Mesothelial cell of epicardium (in vitro differentiated cells): ENCODE measurements around the gene LOXL1. TPM values are rescaled to one million over a fixed set of nuclear protein-coding genes. Genes with fewer than 3 reads are reported as not detected.
A peak's percentile ranks its signal among the peaks of the same experiment; 100 is the strongest.

Source experiments
- DNase-seq, 2 experiments: peaks; one replicate each; pipeline ENCODE4 v3.0.0; 2021; ENCODE audit warnings: low spot score in 2 of 2; ENCODE audit not compliant: unreplicated experiment in 2 of 2
- H3K27ac Mint-ChIP-seq: 2 replicates; pipeline ENCODE4 v1.8.0; 2021; ENCODE audit warnings: mixed read lengths
- H3K27me3 Mint-ChIP-seq: 2 replicates; pipeline ENCODE4 v1.8.0; 2021; ENCODE audit warnings: low read depth, mixed read lengths
- H3K36me3 Mint-ChIP-seq: 2 replicates; pipeline ENCODE4 v1.8.0; 2021; ENCODE audit warnings: mixed read lengths
- H3K4me1 Mint-ChIP-seq: 2 replicates; pipeline ENCODE4 v1.8.0; 2021; ENCODE audit warnings: mixed read lengths
- H3K4me3 Mint-ChIP-seq: 2 replicates; pipeline ENCODE4 v1.8.0; 2021; ENCODE audit warnings: mild to moderate bottlenecking, moderate library complexity, mixed read lengths
- H3K9me3 Mint-ChIP-seq: 2 replicates; pipeline ENCODE4 v1.8.0; 2021; ENCODE audit warnings: mixed read lengths
- CTCF ChIP-seq: fragments of 200-600 bp; sonication (generic); IDR thresholded peaks from one replicate; pipeline ENCODE4 v1.5.0; 2021; ENCODE audit warnings: antibody characterized with exemption; ENCODE audit not compliant: unreplicated experiment
- total RNA-seq: library from RNA; stranded (reverse); gene quantifications from 3 replicates; pipeline ENCODE4 v1.2.1, GENCODE V29; 2021

The LOXL1 gene
- total RNA-seq, 1 donor from 2014 or later, result 62.9 TPM

- H3K9me3 Mint-ChIP-seq, result no peaks in the 10 kb centered on the region
- peak; percentile 48 to 78 for DNase-seq
- H3K27ac Mint-ChIP-seq, result no peak overlapping the region
- peaks cover 53% of the 10 kb centered on the region for H3K4me1 Mint-ChIP-seq
- no peaks in the 10 kb centered on the region for H3K27me3 Mint-ChIP-seq
- TF ChIP-seq CTCF, result peak; percentile 55
- H3K4me3 Mint-ChIP-seq, result peak overlapping the region; percentile 71
- H3K36me3 Mint-ChIP-seq, result no peaks in the 10 kb centered on the region
Measured at GRCh38 chr15:73927476-73928240, 1.4 kb downstream of the LOXL1 start.

GRCh38 chr15:73928241-73928579, 1.9 kb downstream of the LOXL1 start:
- no peak for TF ChIP-seq CTCF
- Mint-ChIP-seq H3K36me3 (no peaks in the 10 kb centered on the region), H3K27me3 (no peaks in the 10 kb centered on the region), H3K9me3 (no peaks in the 10 kb centered on the region), H3K27ac (no peak overlapping the region), H3K4me3 (peak overlapping the region; percentile 71), H3K4me1 (peaks cover 51% of the 10 kb centered on the region)
- no peak for DNase-seq

GRCh38 chr15:73928971-73929627, 2.8 kb downstream of the LOXL1 start:
- Mint-ChIP-seq H3K9me3 (no peaks in the 10 kb centered on the region), H3K36me3 (no peaks in the 10 kb centered on the region), H3K27me3 (no peaks in the 10 kb centered on the region), H3K4me3 (peak overlapping the region; percentile 63), H3K4me1 (peaks cover 43% of the 10 kb centered on the region), H3K27ac (no peak overlapping the region)
- no peak for TF ChIP-seq CTCF
- no peak for DNase-seq

GRCh38 chr15:73930371-73930770, 4.1 kb downstream of the LOXL1 start:
- TF ChIP-seq CTCF, result no peak
- no peak for DNase-seq
- H3K9me3 Mint-ChIP-seq, result no peaks in the 10 kb centered on the region
- no peak overlapping the region for H3K27ac Mint-ChIP-seq
- no peaks in the 10 kb centered on the region for H3K36me3 Mint-ChIP-seq
- H3K4me1 Mint-ChIP-seq, result peaks cover 38% of the 10 kb centered on the region
- no peaks in the 10 kb centered on the region for H3K27me3 Mint-ChIP-seq
- H3K4me3 Mint-ChIP-seq, result no peak overlapping the region

- TF ChIP-seq CTCF, result no peak
- H3K36me3 Mint-ChIP-seq, result no peaks in the 10 kb centered on the region
- H3K27me3 Mint-ChIP-seq, result no peaks in the 10 kb centered on the region
- no peak overlapping the region for H3K4me3 Mint-ChIP-seq
- no peaks in the 10 kb centered on the region for H3K9me3 Mint-ChIP-seq
- H3K4me1 Mint-ChIP-seq, result peaks cover 33% of the 10 kb centered on the region
- DNase-seq, result no peak
- no peak overlapping the region for H3K27ac Mint-ChIP-seq
Measured at GRCh38 chr15:73930790-73931281, 4.6 kb downstream of the LOXL1 start.
